ENCODE measurements around the gene ADAM19. TPM values are rescaled to one million over a fixed set of nuclear protein-coding genes. Genes with fewer than 3 reads are reported as not detected.

The ADAM19 gene
- total and polyA plus RNA-seq, 12 donors = 5.5 to 49.6 (median 18.2) TPM

DNA sequence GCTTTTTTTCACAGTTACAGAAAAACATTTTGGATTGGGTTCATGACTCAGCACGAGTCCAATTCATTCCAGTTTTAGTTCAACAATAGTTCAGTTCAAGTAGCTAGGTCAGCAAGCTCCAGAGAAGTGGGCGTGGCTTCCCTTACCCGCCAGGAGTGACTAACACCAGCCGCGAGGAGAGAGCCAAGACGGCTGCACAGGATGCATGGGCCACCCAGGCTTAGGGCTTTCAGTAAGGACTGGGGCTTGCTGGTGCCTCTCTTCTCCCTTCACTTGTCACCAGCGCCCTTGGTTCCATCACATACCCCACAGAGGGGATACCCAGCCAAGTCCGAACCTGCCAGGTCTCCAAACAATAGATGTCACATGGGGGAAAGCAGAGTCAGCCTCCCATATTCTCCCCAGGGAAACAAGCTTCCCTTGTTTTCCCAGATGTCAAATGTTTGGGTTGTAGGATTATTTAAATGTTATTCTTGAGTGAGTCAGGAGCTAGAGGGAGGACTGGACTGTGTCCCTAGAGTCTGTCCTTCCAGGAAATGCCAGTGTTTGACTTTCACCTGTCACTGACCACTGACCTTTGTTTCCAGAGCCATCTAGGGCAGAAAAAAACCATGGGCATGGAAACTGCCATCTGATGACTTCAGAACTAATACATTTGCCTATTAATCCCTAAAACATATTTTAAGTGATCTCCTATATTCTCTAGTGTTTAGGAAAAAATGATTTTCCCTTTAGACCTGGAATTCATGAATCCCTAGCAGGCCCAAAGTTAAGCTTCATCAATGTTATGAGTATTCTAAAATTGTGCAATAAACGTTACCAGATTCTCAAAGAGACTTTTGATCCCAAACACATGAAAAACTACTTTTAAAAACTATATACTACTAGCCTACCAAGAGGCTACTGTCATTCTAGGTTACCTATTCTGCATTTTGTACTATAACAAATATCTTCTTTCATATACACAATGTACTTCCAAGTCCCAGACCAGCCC, 63.6 kb downstream of the ADAM19 start:
- Histone ChIP-seq H3K36me3 (peaks cover 0 to 76% (median 7%) of the 10 kb centered on the region in 9 donors), H3K4me3 (no peak overlapping the region), H3K4me1 (peaks cover 8 to 69% (median 51%) of the 10 kb centered on the region in 9 donors), H3K9me3 (no peaks in the 10 kb centered on the region), H3K27ac (peak overlapping the region in 9 of 10 donors; percentile 50 to 85 (median 76)), H3K27me3 (no peaks in the 10 kb centered on the region)
- TF ChIP-seq, protein P1, sequence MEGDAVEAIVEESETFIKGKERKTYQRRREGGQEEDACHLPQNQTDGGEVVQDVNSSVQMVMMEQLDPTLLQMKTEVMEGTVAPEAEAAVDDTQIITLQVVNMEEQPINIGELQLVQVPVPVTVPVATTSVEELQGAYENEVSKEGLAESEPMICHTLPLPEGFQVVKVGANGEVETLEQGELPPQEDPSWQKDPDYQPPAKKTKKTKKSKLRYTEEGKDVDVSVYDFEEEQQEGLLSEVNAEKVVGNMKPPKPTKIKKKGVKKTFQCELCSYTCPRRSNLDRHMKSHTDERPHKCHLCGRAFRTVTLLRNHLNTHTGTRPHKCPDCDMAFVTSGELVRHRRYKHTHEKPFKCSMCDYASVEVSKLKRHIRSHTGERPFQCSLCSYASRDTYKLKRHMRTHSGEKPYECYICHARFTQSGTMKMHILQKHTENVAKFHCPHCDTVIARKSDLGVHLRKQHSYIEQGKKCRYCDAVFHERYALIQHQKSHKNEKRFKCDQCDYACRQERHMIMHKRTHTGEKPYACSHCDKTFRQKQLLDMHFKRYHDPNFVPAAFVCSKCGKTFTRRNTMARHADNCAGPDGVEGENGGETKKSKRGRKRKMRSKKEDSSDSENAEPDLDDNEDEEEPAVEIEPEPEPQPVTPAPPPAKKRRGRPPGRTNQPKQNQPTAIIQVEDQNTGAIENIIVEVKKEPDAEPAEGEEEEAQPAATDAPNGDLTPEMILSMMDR (IDR thresholded peaks at IDR 0.05) = no peak
- WGBS, 2 donors = 27 to 54% methylated on average over 9 of the region's 9 CpGs
- DNase-seq = peak; percentile 86 to 95
- ATAC-seq = peak; percentile 88 to 97 (median 94)
- intact Hi-C loops (cut with DNase I) = loop anchor here in 4 of 10 donors (2.0 to 10.0 kb wide), 4 partner anchors 50 to 63 kb away; partner anchors contain the start of gene ADAM19 (in 1 of the 4)

DNA sequence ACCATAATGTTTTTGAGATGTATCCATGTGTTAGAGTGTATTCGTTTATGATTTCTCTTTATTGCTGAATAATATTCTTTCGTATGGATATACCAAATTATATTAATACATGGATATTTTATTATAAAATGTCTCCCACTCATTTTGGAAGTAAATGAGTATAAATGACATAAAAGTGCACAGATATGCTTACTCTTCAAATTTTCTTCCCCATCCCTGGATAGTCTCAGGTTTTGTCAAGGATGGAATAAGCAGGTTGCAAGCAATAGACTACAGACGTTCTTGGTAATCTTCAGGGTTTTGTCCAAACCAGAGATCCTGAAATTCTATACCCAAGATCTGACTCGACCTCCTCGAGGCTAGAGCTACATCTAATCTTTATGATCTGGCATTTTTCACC, 64.9 kb downstream of the ADAM19 start:
- TF ChIP-seq, protein P1 (IDR thresholded peaks at IDR 0.05) = no peak
- H3K9me3 ChIP-seq = no peaks in the 10 kb centered on the region
- intact Hi-C loops (cut with DNase I) = loop anchor here in 4 of 10 donors (2.0 to 10.0 kb wide), 4 partner anchors 52 to 64 kb away; partner anchors contain the start of gene ADAM19 (in 1 of the 4)
- ATAC-seq (no peak), DNase-seq (no peak)
- no peaks in the 10 kb centered on the region for H3K27me3 ChIP-seq
- peaks cover 0 to 79% (median 16%) of the 10 kb centered on the region in 9 donors for H3K36me3 ChIP-seq
- WGBS, 2 donors = 92% methylated on average over 5 of the region's 5 CpGs
- H3K4me1 ChIP-seq = peaks cover 10 to 69% (median 44%) of the 10 kb centered on the region in 9 donors
- peak overlapping the region in 7 of 10 donors; percentile 50 to 85 (median 75) for H3K27ac ChIP-seq
- no peak overlapping the region for H3K4me3 ChIP-seq

DNA sequence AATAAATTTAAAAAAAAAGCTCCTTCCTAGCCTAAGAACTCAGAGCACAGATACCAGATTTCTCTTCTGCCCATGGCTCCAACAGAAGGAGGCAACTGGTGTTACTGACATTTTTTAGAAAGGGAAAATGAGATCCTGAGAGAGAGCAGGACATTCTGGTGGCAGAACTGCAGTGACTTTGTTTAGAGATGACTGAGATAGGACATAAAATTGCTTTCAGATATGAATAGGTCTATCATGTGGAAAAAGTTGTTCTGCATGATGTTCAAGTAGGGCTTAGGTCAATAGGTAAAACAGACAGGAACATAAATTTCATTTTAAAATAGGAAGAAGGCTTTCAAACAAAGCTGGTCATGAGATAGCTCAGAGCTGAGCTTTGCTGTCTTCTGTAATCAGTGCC, 66.0 kb downstream of the ADAM19 start:
- Histone ChIP-seq H3K36me3 (peaks cover 0 to 83% (median 16%) of the 10 kb centered on the region in 9 donors), H3K4me3 (no peak overlapping the region), H3K4me1 (peaks cover 10 to 69% (median 41%) of the 10 kb centered on the region in 9 donors), H3K9me3 (no peaks in the 10 kb centered on the region), H3K27ac (peak overlapping the region in 1 of 10 donors; percentile 10), H3K27me3 (no peaks in the 10 kb centered on the region)
- DNase-seq (no peak), ATAC-seq (no peak)
- TF ChIP-seq, protein P1 (IDR thresholded peaks at IDR 0.05) = no peak
- intact Hi-C loops (cut with DNase I) = loop anchor here in 2 of 10 donors (10.0 kb wide), 2 partner anchors 65 to 205 kb away; partner anchors contain the start of gene ADAM19 (in 1 of the 2)

DNA sequence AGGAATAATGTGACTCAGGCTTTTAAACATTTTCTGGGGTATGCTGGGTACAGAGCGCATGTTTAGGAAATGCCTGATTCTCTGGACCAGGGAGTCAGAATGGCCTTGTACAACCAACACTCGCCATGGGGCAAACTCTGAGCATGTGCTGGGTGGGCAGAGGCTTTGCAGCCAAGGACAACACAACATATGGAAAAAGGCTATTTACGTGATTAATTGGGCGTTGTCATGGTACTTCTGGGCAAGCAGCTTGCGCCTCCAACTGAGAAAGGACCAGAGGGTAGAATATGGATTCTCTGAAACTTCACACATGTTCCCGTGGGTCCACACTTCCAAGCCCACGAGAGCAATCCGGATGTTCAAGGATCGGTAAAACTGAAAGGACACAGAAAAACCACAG, 66.5 kb downstream of the ADAM19 start:
- Histone ChIP-seq H3K4me1 (peaks cover 10 to 69% (median 41%) of the 10 kb centered on the region in 9 donors), H3K9me3 (no peaks in the 10 kb centered on the region), H3K36me3 (peaks cover 0 to 83% (median 16%) of the 10 kb centered on the region in 9 donors), H3K27ac (peak overlapping the region in 1 of 10 donors; percentile 10), H3K4me3 (no peak overlapping the region), H3K27me3 (no peaks in the 10 kb centered on the region)
- no peak for ATAC-seq
- WGBS, 2 donors = 94 to 97% methylated on average over 9 of the region's 9 CpGs
- DNase-seq = no peak
- TF ChIP-seq, protein P1 (IDR thresholded peaks at IDR 0.05) = no peak
- intact Hi-C loops (cut with DNase I) = loop anchor here in 2 of 10 donors (10.0 kb wide), 2 partner anchors 66 to 206 kb away; partner anchors contain the start of gene ADAM19 (in 1 of the 2)
